ENCODE measurements around the gene PIGA. TPM values are rescaled to one million over a fixed set of nuclear protein-coding genes. Genes with fewer than 3 reads are reported as not detected.

The PIGA gene
- total and polyA plus RNA-seq, 3 donors from 2014 or later, result 8.1 to 17.0 (median 13.0) TPM

DNA sequence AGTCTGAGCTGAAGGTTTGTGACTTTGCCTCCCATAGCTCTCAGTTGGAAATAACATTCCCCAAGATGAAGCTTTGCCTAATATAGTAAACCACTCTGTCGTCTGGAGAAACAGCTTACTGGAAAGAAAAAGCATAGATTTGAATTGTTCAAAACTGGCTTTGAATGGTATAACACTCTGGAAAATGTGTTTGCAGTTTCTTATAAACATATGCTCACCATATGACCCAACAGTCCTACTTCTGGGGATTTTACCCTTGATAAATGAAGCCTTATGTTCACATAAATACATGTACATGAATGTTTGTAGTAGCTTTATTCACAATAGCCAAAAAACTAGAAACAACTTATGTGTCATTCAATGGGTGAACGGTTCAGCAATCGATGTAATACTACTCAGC lies 38.7 kb upstream of the PIGA start:
- no peaks in the 10 kb centered on the region for H3K9me3 ChIP-seq
- no peak overlapping the region for H3K27ac ChIP-seq
- TF ChIP-seq, protein P1, sequence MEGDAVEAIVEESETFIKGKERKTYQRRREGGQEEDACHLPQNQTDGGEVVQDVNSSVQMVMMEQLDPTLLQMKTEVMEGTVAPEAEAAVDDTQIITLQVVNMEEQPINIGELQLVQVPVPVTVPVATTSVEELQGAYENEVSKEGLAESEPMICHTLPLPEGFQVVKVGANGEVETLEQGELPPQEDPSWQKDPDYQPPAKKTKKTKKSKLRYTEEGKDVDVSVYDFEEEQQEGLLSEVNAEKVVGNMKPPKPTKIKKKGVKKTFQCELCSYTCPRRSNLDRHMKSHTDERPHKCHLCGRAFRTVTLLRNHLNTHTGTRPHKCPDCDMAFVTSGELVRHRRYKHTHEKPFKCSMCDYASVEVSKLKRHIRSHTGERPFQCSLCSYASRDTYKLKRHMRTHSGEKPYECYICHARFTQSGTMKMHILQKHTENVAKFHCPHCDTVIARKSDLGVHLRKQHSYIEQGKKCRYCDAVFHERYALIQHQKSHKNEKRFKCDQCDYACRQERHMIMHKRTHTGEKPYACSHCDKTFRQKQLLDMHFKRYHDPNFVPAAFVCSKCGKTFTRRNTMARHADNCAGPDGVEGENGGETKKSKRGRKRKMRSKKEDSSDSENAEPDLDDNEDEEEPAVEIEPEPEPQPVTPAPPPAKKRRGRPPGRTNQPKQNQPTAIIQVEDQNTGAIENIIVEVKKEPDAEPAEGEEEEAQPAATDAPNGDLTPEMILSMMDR (IDR thresholded peaks at IDR 0.05), result no peak
- TF ChIP-seq POLR2A (IDR thresholded peaks at IDR 0.05), result no peak
- no peak for DNase-seq
- H3K36me3 ChIP-seq (ENCODE audit: low read depth, missing control alignments), result no peaks in the 10 kb centered on the region
- WGBS, 2 donors, result 88 to 93% methylated on average over 3 of the region's 3 CpGs
- intact Hi-C loops (cut with DNase I; ENCODE audit: low total_unique reads), result no loop called here
- no peak overlapping the region for H3K4me3 ChIP-seq
- H3K4me1 ChIP-seq, result no peaks in the 10 kb centered on the region
- H3K27me3 ChIP-seq, result no peaks in the 10 kb centered on the region

DNA sequence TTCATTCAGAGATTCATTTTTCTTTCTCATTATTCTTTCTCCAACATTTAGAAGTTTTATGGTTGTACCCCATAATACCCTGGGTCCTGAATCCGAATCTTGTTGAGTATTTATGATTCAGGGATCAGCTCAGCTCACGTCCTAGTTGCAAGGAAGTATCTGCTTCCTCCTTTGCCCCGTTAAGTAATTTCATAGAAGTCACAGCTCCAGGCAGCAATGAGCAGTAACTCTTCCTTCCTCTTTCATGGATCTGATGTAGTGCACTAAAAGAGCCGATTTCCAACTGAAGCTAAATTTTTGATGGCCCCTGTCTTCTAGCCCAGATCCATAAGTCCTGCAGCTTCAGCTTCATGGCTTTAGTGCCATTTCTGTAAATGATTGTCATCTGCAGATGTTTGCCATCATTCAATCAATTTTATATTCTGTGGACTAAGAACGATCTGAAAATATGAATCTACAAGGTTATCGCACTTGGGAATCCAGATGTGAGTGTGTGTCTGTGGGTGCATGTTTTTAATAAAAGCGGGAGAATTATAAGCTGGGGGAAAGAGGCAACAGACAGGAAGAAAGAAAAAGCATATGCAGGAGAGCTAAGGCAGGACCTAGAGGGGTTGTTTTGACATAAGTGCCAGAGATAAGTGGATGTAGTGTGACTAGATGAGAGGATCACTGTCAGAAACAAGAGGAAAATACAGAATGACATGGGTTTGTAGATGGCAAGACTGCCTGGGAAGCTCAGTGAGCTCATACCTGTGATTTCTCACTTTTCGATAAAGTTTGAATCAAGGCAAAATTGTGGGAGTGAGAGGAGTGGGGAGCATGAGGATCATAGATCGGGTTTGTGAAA lies 31.4 kb upstream of the PIGA start:
- H3K36me3 ChIP-seq (ENCODE audit: low read depth, missing control alignments), result no peaks in the 10 kb centered on the region
- 84 to 91% methylated on average over 9 of the region's 9 CpGs for WGBS, 2 donors
- TF ChIP-seq, protein P1 (IDR thresholded peaks at IDR 0.05), result no peak
- no peak for TF ChIP-seq POLR2A (IDR thresholded peaks at IDR 0.05)
- H3K27ac ChIP-seq, result no peak overlapping the region
- H3K4me1 ChIP-seq, result no peaks in the 10 kb centered on the region
- intact Hi-C loops (cut with DNase I; ENCODE audit: low total_unique reads), result no loop called here
- DNase-seq, result no peak
- H3K4me3 ChIP-seq, result no peak overlapping the region
- H3K9me3 ChIP-seq, result no peaks in the 10 kb centered on the region
- H3K27me3 ChIP-seq, result no peaks in the 10 kb centered on the region

DNA sequence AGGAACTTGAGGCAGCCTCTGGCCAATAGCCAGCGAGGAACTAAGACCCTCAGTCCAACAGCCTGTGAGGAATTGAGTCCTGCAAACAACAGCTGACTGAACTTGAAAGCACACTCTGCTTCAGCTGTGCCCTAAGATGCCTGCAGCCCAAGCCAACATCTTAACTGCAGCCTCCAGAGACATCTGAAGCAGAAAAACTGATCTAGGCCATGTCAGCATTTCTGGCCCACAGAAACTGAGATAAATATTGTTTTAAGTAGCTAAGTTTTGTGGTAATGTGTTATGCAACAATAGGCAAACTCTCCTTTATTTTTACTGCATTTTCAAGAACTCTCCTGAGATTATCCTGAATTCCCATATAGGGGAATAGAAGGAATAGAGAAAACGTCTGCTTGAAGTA lies 24.4 kb upstream of the PIGA start:
- Histone ChIP-seq H3K36me3 (ENCODE audit: low read depth, missing control alignments) (no peaks in the 10 kb centered on the region), H3K27me3 (no peaks in the 10 kb centered on the region), H3K27ac (no peak overlapping the region), H3K4me1 (no peaks in the 10 kb centered on the region), H3K4me3 (no peak overlapping the region), H3K9me3 (no peaks in the 10 kb centered on the region)
- intact Hi-C loops (cut with DNase I; ENCODE audit: low total_unique reads), result no loop called here
- no peak for TF ChIP-seq POLR2A (IDR thresholded peaks at IDR 0.05)
- TF ChIP-seq, protein P1 (IDR thresholded peaks at IDR 0.05), result no peak
- no peak for DNase-seq
- WGBS, 2 donors, result 70% methylated on average over 2 of the region's 2 CpGs

DNA sequence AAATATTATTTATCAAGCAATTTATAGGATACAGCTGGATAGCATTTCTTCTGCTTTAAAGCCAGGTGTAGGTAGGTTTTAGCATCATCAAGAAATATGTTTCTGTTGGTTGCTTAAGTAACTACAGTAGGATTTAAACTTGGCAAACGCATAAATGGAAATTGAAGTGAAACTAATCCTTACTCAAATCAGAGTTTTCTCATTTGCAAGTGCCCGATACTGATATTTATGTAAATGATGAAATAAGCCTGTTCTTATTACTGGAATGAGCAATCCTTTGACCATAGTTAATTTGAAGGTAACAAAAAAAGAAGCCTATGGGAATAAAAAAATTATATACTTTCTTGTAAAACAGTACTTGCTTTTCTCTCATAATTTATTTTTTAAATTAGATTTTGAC lies 23.2 kb upstream of the PIGA start:
- TF ChIP-seq, protein P1 (IDR thresholded peaks at IDR 0.05), result no peak
- no peak for TF ChIP-seq POLR2A (IDR thresholded peaks at IDR 0.05)
- 89 to 90% methylated on average over 2 of the region's 2 CpGs for WGBS, 2 donors
- intact Hi-C loops (cut with DNase I; ENCODE audit: low total_unique reads), result no loop called here
- Histone ChIP-seq H3K4me1 (no peaks in the 10 kb centered on the region), H3K9me3 (no peaks in the 10 kb centered on the region), H3K36me3 (ENCODE audit: low read depth, missing control alignments) (no peaks in the 10 kb centered on the region), H3K27ac (no peak overlapping the region), H3K27me3 (no peaks in the 10 kb centered on the region), H3K4me3 (no peak overlapping the region)
- no peak for DNase-seq

DNA sequence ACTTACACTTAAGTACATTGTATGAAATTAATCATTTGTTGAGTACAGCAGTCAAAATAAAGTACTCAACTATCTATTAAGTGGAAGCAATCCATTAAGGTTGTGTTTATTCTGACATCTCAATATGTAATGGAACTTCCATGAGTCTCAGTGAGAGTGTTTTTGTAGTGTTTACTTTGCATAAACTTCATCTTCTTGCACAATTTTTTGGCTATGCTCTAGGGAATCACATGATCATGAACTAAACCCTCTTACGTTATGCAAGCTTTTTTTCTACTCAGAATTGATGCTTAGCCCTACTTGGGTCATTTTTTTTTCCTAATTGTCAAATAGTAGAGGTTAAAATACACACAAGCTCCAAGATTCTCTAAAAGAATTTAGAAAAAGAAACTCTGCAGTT lies 21.1 kb upstream of the PIGA start:
- Histone ChIP-seq H3K27me3 (no peaks in the 10 kb centered on the region), H3K4me1 (no peaks in the 10 kb centered on the region), H3K9me3 (no peaks in the 10 kb centered on the region), H3K36me3 (ENCODE audit: low read depth, missing control alignments) (no peaks in the 10 kb centered on the region), H3K27ac (no peak overlapping the region), H3K4me3 (no peak overlapping the region)
- no peak for DNase-seq
- intact Hi-C loops (cut with DNase I; ENCODE audit: low total_unique reads), result no loop called here
- TF ChIP-seq POLR2A (IDR thresholded peaks at IDR 0.05), result no peak
- WGBS, 2 donors, result 29 to 50% methylated on average over 1 of the region's 1 CpG
